ENCODE data around the gene SNX4.

DNA sequence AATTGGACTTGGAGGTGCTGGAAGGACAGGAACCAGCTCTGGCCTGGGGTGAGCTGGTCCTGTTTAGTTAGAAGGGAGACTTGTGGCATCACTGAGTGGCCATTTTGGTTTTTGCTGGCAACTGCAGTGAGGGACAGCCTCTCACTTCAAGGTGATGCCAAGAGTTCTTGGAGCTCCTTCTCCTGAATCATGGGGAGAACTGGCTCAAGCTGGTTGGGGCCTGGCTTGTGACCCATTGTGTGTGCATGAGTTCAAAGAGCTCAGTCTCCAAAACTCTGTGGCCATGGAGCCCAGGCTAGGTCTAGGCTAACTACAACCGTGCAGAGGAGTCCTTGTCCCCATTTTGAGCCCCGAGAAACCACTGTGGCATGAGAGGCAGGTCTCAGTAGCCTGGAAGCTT lies 84.8 kb downstream of the SNX4 start:
- TF ChIP-seq CTCF (optimal IDR thresholded peaks at IDR 0.05 in 1 of 3, IDR thresholded peaks at IDR 0.05 in 1 of 3, conservative IDR thresholded peaks at IDR 0.05 in 1 of 3; ENCODE audit: extremely low read depth in 1 of 3, insufficient read depth in 2 of 3, low read length in 3 of 3) (no peak), EZH2 (IDR thresholded peaks at IDR 0.05; ENCODE audit: low read length) (no peak)
